ENCODE data around the gene FGGY.

DNA sequence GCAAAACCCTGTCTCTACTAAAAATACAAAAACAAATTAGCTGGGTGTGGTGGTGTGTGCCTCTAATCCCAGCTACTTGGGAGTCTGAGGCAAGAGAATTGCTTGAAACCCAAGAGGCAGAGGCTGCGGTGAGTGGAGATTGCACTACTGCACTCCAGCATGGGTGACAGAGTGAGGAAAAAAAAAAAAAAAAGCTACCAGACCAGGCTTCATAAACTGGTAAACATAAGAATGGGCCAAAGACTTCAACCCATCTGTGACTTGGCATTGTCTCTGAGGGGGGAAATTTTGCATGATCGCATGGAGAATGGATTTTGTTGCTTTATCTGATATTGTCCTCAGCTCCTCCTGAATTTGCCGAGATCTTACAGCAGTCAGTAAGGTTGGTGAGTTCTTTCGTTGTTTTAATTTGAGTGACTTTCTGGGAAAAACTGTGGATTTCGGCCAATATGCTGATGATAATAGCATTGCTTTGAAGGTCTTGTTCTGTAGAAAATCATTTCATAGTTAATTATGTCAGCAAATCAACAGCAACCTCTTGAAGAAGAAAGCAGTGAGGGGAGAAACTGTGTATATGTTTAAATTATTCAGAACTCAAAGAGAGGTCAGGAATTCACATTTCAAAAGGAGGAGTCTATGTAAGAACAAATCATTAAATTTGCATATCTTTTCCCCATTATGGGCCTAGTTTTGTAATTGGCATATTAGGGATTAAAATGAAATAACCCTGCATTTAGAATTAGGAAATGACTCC, 13.1 kb downstream of the FGGY start:
- TF ChIP-seq, protein P1, sequence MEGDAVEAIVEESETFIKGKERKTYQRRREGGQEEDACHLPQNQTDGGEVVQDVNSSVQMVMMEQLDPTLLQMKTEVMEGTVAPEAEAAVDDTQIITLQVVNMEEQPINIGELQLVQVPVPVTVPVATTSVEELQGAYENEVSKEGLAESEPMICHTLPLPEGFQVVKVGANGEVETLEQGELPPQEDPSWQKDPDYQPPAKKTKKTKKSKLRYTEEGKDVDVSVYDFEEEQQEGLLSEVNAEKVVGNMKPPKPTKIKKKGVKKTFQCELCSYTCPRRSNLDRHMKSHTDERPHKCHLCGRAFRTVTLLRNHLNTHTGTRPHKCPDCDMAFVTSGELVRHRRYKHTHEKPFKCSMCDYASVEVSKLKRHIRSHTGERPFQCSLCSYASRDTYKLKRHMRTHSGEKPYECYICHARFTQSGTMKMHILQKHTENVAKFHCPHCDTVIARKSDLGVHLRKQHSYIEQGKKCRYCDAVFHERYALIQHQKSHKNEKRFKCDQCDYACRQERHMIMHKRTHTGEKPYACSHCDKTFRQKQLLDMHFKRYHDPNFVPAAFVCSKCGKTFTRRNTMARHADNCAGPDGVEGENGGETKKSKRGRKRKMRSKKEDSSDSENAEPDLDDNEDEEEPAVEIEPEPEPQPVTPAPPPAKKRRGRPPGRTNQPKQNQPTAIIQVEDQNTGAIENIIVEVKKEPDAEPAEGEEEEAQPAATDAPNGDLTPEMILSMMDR (IDR thresholded peaks at IDR 0.05; ENCODE audit: insufficient read depth, low read length, poor library complexity, severe bottlenecking) = no peak
- no peak for TF ChIP-seq EZH2phosphoT487 (conservative IDR thresholded peaks at IDR 0.05; ENCODE audit: low read length)
